ENCODE measurements around the gene YRDC.

Gene YRDC

GRCh38 chr1:37840711-37841110 lies 32.7 kb upstream of the YRDC start:
- Histone ChIP-seq H2BK15ac (ENCODE audit: low read depth, poor library complexity, severe bottlenecking) (no peak overlapping the region), H2BK12ac (ENCODE audit: low read length in 2 of 2) (no peak overlapping the region), H2BK120ac (ENCODE audit: low read depth, low read length) (no peak overlapping the region), H3K27ac (ENCODE audit: low read length, poor library complexity, severe bottlenecking) (no peak overlapping the region), H3K4me1 (ENCODE audit: control insufficient read depth, insufficient read depth, low read depth, low read length) (peaks cover 13% of the 10 kb centered on the region), H2AK5ac (ENCODE audit: low read length, severe bottlenecking) (no peak overlapping the region), H3K9ac (ENCODE audit: low read length) (no peak overlapping the region), H3K14ac (ENCODE audit: low read length in 2 of 2) (no peak overlapping the region), H3K36me3 (ENCODE audit: control insufficient read depth in 1 of 2, insufficient read depth in 2 of 2, low read depth in 1 of 2, low read length in 2 of 2) (peaks cover 26 to 82% of the 10 kb centered on the region in 2 experiments), H4K8ac (ENCODE audit: low read length) (no peak overlapping the region), H3K4me3 (ENCODE audit: insufficient read depth in 1 of 2, low read depth in 1 of 2, low read length in 2 of 2) (no peak overlapping the region), H3K27me3 (ENCODE audit: control insufficient read depth in 1 of 2, insufficient read depth in 1 of 2, low read length in 2 of 2) (no peaks in the 10 kb centered on the region), H2BK5ac (ENCODE audit: low read depth, low read length, poor library complexity, severe bottlenecking) (no peak overlapping the region), H2AFZ (ENCODE audit: low read depth, low read length) (no peak overlapping the region), H3K18ac (ENCODE audit: low read depth in 1 of 2, low read length in 2 of 2) (no peak overlapping the region), H3K23ac (ENCODE audit: low read length in 2 of 2) (no peak overlapping the region), H3K9me3 (ENCODE audit: control insufficient read depth, low read length) (no peaks in the 10 kb centered on the region), H3K79me1 (replicated peaks; ENCODE audit: low read length, poor library complexity, severe bottlenecking) (peaks cover 31% of the 10 kb centered on the region), H3K4me2 (ENCODE audit: low read length, poor library complexity, severe bottlenecking) (no peak overlapping the region), H3K4ac (ENCODE audit: low read depth in 1 of 2, low read length in 2 of 2) (no peak overlapping the region), H4K91ac (ENCODE audit: low read length) (no peak overlapping the region)
- 95% methylated on average over 1 of the region's 1 CpG for WGBS
- no peak for DNase-seq

- H2AK5ac ChIP-seq (ENCODE audit: low read length, severe bottlenecking) = no peak overlapping the region
- no peak overlapping the region for H3K23ac ChIP-seq (ENCODE audit: low read length in 2 of 2)
- no peak overlapping the region for H3K18ac ChIP-seq (ENCODE audit: low read depth in 1 of 2, low read length in 2 of 2)
- no peak overlapping the region for H3K27ac ChIP-seq (ENCODE audit: low read length, poor library complexity, severe bottlenecking)
- H3K4ac ChIP-seq (ENCODE audit: low read depth in 1 of 2, low read length in 2 of 2) = no peak overlapping the region
- H4K91ac ChIP-seq (ENCODE audit: low read length) = no peak overlapping the region
- no peaks in the 10 kb centered on the region for H3K9me3 ChIP-seq (ENCODE audit: control insufficient read depth, low read length)
- H3K27me3 ChIP-seq (ENCODE audit: control insufficient read depth in 1 of 2, insufficient read depth in 1 of 2, low read length in 2 of 2) = no peaks in the 10 kb centered on the region
- 99% methylated on average over 10 of the region's 10 CpGs for WGBS
- H2BK12ac ChIP-seq (ENCODE audit: low read length in 2 of 2) = no peak overlapping the region
- H2BK5ac ChIP-seq (ENCODE audit: low read depth, low read length, poor library complexity, severe bottlenecking) = no peak overlapping the region
- H3K4me2 ChIP-seq (ENCODE audit: low read length, poor library complexity, severe bottlenecking) = no peak overlapping the region
- H3K4me3 ChIP-seq (ENCODE audit: insufficient read depth in 1 of 2, low read depth in 1 of 2, low read length in 2 of 2) = no peak overlapping the region
- H3K9ac ChIP-seq (ENCODE audit: low read length) = no peak overlapping the region
- H3K4me1 ChIP-seq (ENCODE audit: control insufficient read depth, insufficient read depth, low read depth, low read length) = peaks cover 13% of the 10 kb centered on the region
- H3K36me3 ChIP-seq (ENCODE audit: control insufficient read depth in 1 of 2, insufficient read depth in 2 of 2, low read depth in 1 of 2, low read length in 2 of 2) = peaks cover 27 to 82% of the 10 kb centered on the region in 2 experiments
- no peak overlapping the region for H2AFZ ChIP-seq (ENCODE audit: low read depth, low read length)
- no peak overlapping the region for H2BK120ac ChIP-seq (ENCODE audit: low read depth, low read length)
- peaks cover 33% of the 10 kb centered on the region for H3K79me1 ChIP-seq (replicated peaks; ENCODE audit: low read length, poor library complexity, severe bottlenecking)
- no peak for DNase-seq
- H4K8ac ChIP-seq (ENCODE audit: low read length) = no peak overlapping the region
- H3K14ac ChIP-seq (ENCODE audit: low read length in 2 of 2) = no peak overlapping the region
- no peak overlapping the region for H2BK15ac ChIP-seq (ENCODE audit: low read depth, poor library complexity, severe bottlenecking)
Measured at GRCh38 chr1:37839676-37840075, 31.7 kb upstream of the YRDC start.

- H3K27me3 ChIP-seq (ENCODE audit: control insufficient read depth in 1 of 2, insufficient read depth in 1 of 2, low read length in 2 of 2) = no peaks in the 10 kb centered on the region
- 62% methylated on average over 3 of the region's 3 CpGs for WGBS
- H2AFZ ChIP-seq (ENCODE audit: low read depth, low read length) = no peak overlapping the region
- peaks cover 12% of the 10 kb centered on the region for H3K4me1 ChIP-seq (ENCODE audit: control insufficient read depth, insufficient read depth, low read depth, low read length)
- DNase-seq = no peak
- H2BK5ac ChIP-seq (ENCODE audit: low read depth, low read length, poor library complexity, severe bottlenecking) = no peak overlapping the region
- H3K79me1 ChIP-seq (replicated peaks; ENCODE audit: low read length, poor library complexity, severe bottlenecking) = peaks cover 39% of the 10 kb centered on the region
- H2AK5ac ChIP-seq (ENCODE audit: low read length, severe bottlenecking) = no peak overlapping the region
- H3K4ac ChIP-seq (ENCODE audit: low read depth in 1 of 2, low read length in 2 of 2) = no peak overlapping the region
- H3K18ac ChIP-seq (ENCODE audit: low read depth in 1 of 2, low read length in 2 of 2) = no peak overlapping the region
- peaks cover 39 to 91% of the 10 kb centered on the region in 2 experiments for H3K36me3 ChIP-seq (ENCODE audit: control insufficient read depth in 1 of 2, insufficient read depth in 2 of 2, low read depth in 1 of 2, low read length in 2 of 2)
- H3K4me3 ChIP-seq (ENCODE audit: insufficient read depth in 1 of 2, low read depth in 1 of 2, low read length in 2 of 2) = no peak overlapping the region
- no peak overlapping the region for H3K9ac ChIP-seq (ENCODE audit: low read length)
- no peaks in the 10 kb centered on the region for H3K9me3 ChIP-seq (ENCODE audit: control insufficient read depth, low read length)
- no peak overlapping the region for H4K91ac ChIP-seq (ENCODE audit: low read length)
- H3K14ac ChIP-seq (ENCODE audit: low read length in 2 of 2) = no peak overlapping the region
- no peak overlapping the region for H3K27ac ChIP-seq (ENCODE audit: low read length, poor library complexity, severe bottlenecking)
- H3K23ac ChIP-seq (ENCODE audit: low read length in 2 of 2) = no peak overlapping the region
- no peak overlapping the region for H4K8ac ChIP-seq (ENCODE audit: low read length)
- H3K4me2 ChIP-seq (ENCODE audit: low read length, poor library complexity, severe bottlenecking) = no peak overlapping the region
- no peak overlapping the region for H2BK12ac ChIP-seq (ENCODE audit: low read length in 2 of 2)
- no peak overlapping the region for H2BK120ac ChIP-seq (ENCODE audit: low read depth, low read length)
- H2BK15ac ChIP-seq (ENCODE audit: low read depth, poor library complexity, severe bottlenecking) = no peak overlapping the region
Measured at GRCh38 chr1:37836788-37837187, 28.8 kb upstream of the YRDC start.

- Histone ChIP-seq H3K9ac (ENCODE audit: low read length) (no peak overlapping the region), H3K4me2 (ENCODE audit: low read length, poor library complexity, severe bottlenecking) (no peak overlapping the region), H3K4ac (ENCODE audit: low read depth in 1 of 2, low read length in 2 of 2) (no peak overlapping the region), H3K4me3 (ENCODE audit: insufficient read depth in 1 of 2, low read depth in 1 of 2, low read length in 2 of 2) (no peak overlapping the region), H3K14ac (ENCODE audit: low read length in 2 of 2) (no peak overlapping the region), H4K8ac (ENCODE audit: low read length) (no peak overlapping the region), H2AK5ac (ENCODE audit: low read length, severe bottlenecking) (no peak overlapping the region), H3K9me3 (ENCODE audit: control insufficient read depth, low read length) (no peaks in the 10 kb centered on the region), H2AFZ (ENCODE audit: low read depth, low read length) (no peak overlapping the region), H3K4me1 (ENCODE audit: control insufficient read depth, insufficient read depth, low read depth, low read length) (no peaks in the 10 kb centered on the region), H4K91ac (ENCODE audit: low read length) (no peak overlapping the region), H3K79me1 (replicated peaks; ENCODE audit: low read length, poor library complexity, severe bottlenecking) (peaks cover 28% of the 10 kb centered on the region), H2BK120ac (ENCODE audit: low read depth, low read length) (no peak overlapping the region), H3K23ac (ENCODE audit: low read length in 2 of 2) (no peak overlapping the region), H2BK5ac (ENCODE audit: low read depth, low read length, poor library complexity, severe bottlenecking) (no peak overlapping the region), H3K27ac (ENCODE audit: low read length, poor library complexity, severe bottlenecking) (no peak overlapping the region), H2BK15ac (ENCODE audit: low read depth, poor library complexity, severe bottlenecking) (no peak overlapping the region), H3K18ac (ENCODE audit: low read depth in 1 of 2, low read length in 2 of 2) (no peak overlapping the region), H2BK12ac (ENCODE audit: low read length in 2 of 2) (no peak overlapping the region), H3K36me3 (ENCODE audit: control insufficient read depth in 1 of 2, insufficient read depth in 2 of 2, low read depth in 1 of 2, low read length in 2 of 2) (peaks cover 22 to 82% of the 10 kb centered on the region in 2 experiments), H3K27me3 (ENCODE audit: control insufficient read depth in 1 of 2, insufficient read depth in 1 of 2, low read length in 2 of 2) (no peaks in the 10 kb centered on the region)
- 88% methylated on average over 2 of the region's 2 CpGs for WGBS
- DNase-seq = no peak
Measured at GRCh38 chr1:37831809-37832208, 23.8 kb upstream of the YRDC start.
